Sciatic nerve (tissue), 2 donors: ENCODE results near the gene SPSB3. TPM values are rescaled to one million over a fixed set of nuclear protein-coding genes. Genes with fewer than 3 reads are reported as not detected.

Source experiments
- ATAC-seq: fragments of 200-7000 bp; cut with Tn5 transposase; one replicate; pipeline ENCODE4 v1.9.1; 2020; ENCODE audit warnings: mild to moderate bottlenecking, moderate library complexity
- DNase-seq: peaks from one replicate; pipeline ENCODE4 v3.0.0-alpha.2; 2020; ENCODE audit warnings: low spot score
- intact Hi-C: fragments of 100-400 bp; cut with DNase I; formaldehyde crosslinking; loops from one replicate; pipeline ENCODE4 v1.14.2; 2022
- total RNA-seq: library from RNA; stranded (reverse); fragmentation: NEBNext Ultra II Directional; extraction: Animal tissue kit (Norgen Biotek cat#: 25700); gene quantifications from one replicate; pipeline ENCODE4 v1.2.1, GENCODE V29; 2021
- donor health status: DM: no; HTN: no; CAD: no.
- donor health status: DM: no; HTN: no; CAD: no.

SPSB3 gene
- total RNA-seq, 1 donor from 2014 or later, result 35.3 TPM

- intact Hi-C loops, result loop anchor here (5.0 kb wide), 1 partner anchor 967 kb away; the partner anchor contains the start of gene GNG13
- ATAC-seq, result no peak
- no peak for DNase-seq
These were observed 13.5 kb downstream of the SPSB3 start for GRCh38 chr16:1768767-1769401.

DNA sequence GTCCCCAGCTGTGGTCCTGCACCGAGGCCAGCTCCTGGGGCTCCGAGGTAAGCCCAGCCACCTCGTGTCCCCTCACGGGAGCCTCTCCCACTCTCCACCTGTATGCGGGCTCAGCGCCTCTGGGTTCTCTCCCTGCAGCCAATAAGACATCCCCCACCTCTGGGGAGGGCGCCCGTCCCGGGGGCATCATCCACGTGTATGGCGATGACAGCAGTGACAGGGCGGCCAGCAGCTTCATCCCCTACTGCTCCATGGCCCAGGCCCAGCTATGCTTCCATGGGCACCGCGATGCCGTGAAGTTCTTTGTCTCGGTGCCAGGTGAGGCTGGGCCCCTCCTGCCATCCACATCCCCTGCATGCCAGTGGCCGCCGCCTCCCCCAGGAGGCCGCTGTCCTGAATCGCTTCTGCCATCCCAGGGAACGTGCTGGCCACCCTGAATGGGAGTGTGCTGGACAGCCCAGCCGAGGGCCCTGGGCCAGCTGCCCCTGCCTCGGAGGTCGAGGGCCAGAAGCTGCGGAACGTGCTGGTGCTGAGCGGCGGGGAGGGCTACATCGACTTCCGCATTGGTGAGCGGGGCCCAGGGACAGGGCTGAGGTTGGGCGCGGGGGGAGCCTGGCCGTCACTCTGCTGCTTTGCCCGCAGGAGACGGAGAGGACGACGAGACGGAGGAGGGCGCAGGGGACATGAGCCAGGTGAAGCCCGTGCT is 14.2 kb downstream of the SPSB3 start:
- intact Hi-C loops, result loop anchor here (5.0 kb wide), 1 partner anchor 966 kb away; the partner anchor contains the start of gene GNG13
- no peak for DNase-seq
- ATAC-seq, result no peak

DNA sequence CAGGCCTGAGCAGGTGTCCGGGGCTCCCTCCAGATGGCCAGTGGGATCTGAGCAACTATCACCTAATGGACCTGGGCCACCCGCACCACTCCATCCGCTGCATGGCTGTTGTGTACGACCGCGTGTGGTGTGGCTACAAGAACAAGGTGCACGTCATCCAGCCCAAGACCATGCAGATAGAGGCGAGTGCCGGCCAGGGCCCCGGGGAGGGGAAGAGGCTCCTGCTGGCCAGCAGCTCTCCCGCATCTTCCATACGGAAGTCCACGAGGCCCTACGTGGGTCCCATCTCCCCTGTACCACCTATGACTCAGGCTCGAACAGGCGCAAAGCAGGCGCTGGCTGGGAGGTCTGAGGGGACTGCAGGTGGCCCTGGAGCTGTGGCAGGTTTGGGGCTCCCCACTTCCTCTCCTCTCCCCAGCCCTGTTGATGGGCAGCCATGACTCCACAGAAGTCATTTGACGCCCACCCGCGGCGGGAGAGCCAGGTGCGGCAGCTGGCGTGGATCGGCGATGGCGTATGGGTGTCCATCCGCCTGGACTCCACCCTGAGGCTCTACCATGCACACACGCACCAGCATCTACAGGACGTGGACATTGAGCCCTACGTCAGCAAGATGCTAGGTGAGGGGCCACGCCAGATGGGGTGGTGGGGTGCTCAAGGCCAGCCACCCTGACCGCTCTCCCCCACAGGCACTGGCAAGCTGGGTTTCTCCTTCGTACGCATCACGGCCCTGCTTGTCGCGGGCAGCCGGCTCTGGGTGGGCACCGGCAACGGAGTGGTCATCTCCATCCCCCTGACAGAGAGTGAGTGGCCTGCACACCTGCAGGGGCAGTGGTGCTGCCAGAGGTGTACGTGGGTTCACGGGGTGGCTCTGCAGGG is 15.0 kb downstream of the SPSB3 start:
- intact Hi-C loops, result loop anchor here (5.0 kb wide), 1 partner anchor 965 kb away; the partner anchor contains the start of gene GNG13
- ATAC-seq (no peak), DNase-seq (no peak)

GRCh38 chr16:1766701-1767100 is 15.7 kb downstream of the SPSB3 start:
- intact Hi-C loops, result loop anchor here (5.0 kb wide), 1 partner anchor 964 kb away; the partner anchor contains the start of gene GNG13
- DNase-seq, result no peak
- ATAC-seq, result no peak

DNA sequence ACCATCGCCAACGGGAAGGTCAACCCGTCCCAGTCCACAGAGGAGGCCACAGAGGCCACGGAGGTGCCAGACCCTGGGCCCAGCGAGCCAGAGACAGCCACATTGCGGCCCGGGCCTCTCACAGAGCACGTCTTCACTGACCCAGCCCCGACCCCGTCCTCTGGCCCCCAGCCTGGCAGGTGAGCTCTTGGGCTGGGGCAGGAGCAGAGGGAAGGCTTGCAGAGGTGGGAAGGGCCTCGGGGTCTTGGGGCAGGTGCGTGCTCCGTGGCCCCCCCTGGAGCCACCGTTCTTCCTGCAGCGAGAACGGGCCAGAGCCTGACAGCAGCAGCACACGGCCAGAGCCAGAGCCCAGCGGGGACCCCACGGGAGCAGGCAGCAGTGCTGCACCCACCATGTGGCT is 16.1 kb downstream of the SPSB3 start:
- ATAC-seq (no peak), DNase-seq (no peak)
- intact Hi-C loops, result loop anchor here (5.0 kb wide), 1 partner anchor 964 kb away; the partner anchor contains the start of gene GNG13

DNA sequence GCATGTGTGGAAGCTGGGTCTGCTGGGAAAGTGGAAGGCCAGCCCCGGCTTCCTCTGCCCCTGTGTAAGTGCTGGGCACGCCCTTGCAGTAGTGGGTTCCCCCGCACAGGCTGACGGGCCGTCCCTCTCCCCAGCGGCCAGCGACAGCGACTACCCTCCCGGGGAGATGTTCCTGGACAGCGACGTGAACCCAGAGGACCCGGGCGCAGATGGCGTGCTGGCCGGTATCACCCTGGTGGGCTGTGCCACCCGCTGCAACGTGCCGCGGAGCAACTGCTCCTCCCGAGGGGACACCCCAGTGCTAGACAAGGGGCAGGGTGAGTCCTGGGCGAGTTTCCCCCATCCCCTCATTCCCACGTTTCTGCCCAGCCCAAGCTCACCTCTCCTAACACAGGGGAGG is 16.5 kb downstream of the SPSB3 start:
- intact Hi-C loops, result loop anchor here (5.0 kb wide), 1 partner anchor 964 kb away; the partner anchor contains the start of gene GNG13
- ATAC-seq (no peak), DNase-seq (no peak)

DNA sequence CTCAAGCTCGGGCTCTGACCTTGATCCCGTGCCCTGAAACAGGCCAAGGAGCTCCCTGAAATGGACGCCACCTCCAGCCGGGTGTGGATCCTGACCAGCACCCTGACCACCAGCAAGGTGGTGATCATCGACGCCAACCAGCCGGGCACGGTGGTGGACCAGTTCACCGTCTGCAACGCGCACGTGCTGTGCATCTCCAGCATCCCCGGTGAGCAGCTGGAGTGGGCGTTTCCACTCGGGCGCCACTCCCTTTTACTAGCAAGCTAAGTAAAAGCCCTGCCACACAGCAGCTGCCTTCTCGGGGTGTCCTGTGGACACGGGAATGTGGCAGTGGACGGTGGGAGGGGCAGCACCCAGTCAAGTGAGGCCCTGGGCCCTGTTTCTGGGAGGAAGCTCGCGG is 17.4 kb downstream of the SPSB3 start:
- intact Hi-C loops, result loop anchor here (5.0 kb wide), 1 partner anchor 963 kb away; the partner anchor contains the start of gene GNG13
- DNase-seq (no peak), ATAC-seq (no peak)

DNA sequence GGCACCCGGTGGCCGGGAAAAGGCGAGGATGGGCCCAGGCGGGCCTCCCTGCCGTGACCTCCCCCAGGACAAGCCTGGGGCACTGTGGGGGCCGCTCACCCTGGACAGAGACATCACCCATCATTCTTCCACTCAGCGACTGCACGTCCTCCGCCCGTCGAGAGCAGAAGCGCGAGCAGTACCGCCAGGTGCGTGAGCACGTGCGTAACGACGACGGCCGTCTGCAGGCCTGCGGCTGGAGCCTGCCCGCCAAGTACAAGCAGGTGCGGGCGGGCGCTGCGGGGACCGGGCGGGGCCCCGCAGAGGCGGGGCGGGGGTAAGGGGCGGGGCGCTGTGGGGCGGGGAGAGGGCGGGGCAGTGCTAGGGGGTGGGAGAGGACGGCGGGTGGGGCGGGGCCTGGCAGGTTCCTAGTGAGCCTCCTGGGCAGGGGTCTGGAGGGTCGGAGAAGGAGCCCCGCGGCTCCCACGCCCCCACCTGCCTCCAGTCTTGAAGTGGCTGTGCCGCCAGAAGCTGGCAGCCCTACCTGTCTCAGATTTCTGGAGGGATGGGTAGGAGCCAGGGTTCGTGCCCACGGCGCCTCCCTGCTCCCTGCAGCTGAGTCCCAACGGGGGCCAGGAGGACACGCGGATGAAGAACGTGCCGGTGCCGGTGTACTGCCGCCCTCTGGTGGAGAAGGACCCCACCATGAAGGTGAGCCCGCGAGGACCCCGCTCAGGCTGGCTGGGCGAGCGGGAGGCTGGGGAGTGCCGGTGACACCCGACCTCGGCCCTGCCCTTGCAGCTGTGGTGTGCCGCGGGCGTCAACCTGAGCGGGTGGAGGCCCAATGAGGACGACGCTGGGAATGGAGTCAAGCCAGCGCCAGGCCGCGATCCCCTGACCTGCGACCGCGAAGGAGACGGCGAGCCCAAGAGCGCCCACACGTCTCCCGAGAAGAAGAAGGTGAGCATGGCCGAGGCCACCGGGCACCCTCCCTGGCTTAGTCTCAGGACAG is 18.6 kb downstream of the SPSB3 start:
- no peak for DNase-seq
- peak; percentile 6 for ATAC-seq
- intact Hi-C loops, result no loop called here

DNA sequence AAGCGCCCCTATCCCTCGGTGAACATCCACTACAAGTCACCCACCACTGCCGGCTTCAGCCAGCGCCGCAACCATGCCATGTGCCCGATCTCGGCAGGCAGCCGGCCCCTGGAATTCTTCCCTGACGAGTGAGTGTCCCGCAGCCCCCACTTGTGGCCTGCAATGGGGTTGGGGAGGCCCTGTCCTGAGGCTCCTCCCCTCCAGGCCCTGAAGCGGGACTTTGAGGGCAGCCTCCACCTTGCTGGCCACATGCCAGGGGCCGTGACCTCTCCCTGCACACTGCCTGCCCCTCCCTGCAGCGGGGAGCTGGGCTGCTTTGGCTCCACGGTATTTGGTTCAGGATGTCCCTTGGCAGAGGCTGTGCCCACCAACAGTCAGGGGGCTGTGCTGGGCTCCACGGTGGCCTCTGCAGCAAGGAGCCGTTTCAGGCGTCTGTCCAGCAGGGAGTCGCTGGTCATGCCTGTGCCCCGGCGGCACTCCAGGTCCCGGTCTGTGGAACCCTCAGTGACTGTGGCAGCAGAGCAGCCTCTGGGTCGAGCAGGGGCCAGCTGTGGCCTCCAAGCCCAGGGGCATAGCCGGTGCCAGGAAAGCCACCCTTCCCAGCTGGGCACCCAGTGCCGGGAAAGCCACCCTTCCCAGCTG is 19.4 kb downstream of the SPSB3 start:
- intact Hi-C loops, result no loop called here
- ATAC-seq (no peak), DNase-seq (no peak)

- no peak for DNase-seq
- intact Hi-C loops, result no loop called here
- ATAC-seq, result no peak
These were observed 20.0 kb downstream of the SPSB3 start for GRCh38 chr16:1762196-1762878.

DNA sequence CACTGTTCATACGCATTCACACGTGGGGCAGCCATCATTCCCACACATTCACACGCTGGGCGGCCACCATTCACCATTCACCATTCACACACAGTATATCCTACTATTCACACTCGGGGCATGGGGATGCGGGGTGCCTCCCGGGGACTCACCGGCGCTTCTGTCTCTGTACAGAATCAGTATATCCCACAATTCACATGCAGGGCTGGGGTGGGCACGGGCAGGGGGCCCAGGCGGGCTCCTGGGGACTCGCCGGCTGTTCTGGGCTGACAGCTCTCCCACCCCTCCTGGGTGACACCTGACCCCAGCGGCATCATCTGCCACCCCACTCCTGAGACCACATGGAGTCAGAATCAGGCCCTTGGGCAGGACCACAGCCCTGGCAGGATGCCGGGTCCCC is 20.6 kb downstream of the SPSB3 start:
- no peak for DNase-seq
- intact Hi-C loops, result no loop called here
- no peak for ATAC-seq

DNA sequence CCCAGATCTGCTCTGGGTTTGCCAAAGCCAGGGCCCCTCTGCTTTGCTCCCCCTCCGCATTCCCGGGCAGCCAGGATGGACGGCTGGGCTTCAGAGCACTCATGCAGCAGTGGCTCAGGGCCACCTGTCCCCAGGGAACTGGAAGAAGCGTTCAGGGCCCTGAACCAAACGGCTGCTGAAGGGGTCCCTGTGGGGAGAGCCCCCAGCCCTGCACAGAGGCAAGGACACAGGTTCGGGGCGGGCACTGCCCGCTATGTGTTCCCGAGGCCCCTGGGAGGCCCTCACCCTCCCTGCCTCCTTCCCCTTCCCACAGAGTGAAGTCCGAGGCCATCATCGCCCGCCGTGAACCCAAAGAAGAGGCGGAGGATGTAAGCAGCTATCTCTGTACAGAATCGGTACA is 21.5 kb downstream of the SPSB3 start:
- ATAC-seq (no peak), DNase-seq (peak; percentile 49)
- intact Hi-C loops, result no loop called here

GRCh38 chr16:1759511-1759910 is 22.9 kb downstream of the SPSB3 start:
- DNase-seq (no peak), ATAC-seq (no peak)
- intact Hi-C loops, result no loop called here

DNA sequence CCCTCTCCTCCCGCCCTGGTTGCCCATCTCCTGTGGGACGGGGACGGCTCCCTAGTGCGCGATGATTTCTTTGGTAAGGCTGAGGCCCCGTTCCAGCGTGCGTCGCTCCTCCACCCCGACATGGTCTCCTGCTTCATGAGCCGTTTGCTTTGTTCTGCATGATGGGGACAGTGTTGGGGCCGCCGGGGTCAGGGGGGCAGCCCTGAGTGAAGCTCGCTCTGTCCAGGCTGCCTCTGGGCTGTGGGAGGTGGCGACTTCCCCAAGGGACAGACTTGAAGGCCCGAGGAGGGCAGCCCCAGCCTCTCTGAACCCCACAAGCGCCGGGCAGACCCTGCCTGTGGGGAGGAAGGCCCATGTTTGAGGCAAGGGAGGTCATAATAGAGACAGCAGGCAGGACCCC is 23.4 kb downstream of the SPSB3 start:
- DNase-seq (no peak), ATAC-seq (no peak)
- intact Hi-C loops, result no loop called here

DNA sequence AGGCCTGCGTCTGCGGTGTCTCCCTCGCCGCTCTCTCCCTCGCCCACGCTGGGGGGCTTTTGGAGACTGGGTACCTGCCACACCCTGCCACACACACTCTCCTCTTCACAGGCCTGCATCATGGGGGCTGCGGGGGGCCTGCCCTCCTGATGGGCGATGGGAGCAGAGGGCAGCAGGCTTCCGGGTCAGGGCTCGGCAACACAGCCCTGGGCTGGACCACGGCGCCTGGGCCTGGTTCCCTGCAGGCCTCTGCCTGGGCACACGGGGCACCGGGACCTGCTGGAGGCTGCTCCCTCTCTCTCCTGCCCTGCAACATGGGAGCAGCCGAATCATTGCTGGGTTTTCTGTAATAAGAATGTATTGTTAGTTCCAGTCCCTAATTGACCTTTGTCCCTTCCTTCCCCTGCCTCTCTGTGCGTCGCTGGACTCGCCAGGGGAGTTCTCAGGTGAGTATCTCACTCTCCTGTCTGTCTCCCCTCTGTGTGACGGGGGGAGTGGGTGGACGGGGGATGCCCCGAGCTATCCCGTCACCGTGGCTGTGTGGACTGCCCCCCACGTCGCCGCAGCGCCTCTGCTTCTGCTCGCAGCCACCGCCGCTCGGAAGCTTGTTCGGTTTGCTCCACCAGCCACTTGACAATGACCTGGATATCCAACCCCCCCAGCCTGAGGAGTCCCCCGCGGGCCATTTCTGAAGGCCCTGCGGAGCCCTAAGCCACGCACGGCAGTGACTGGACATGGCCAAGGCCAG is 24.5 kb downstream of the SPSB3 start:
- no peak for ATAC-seq
- intact Hi-C loops, result no loop called here
- DNase-seq, result no peak

- intact Hi-C loops, result no loop called here
- DNase-seq (no peak), ATAC-seq (no peak)
These were observed 28.2 kb downstream of the SPSB3 start for GRCh38 chr16:1754204-1754603.

DNA sequence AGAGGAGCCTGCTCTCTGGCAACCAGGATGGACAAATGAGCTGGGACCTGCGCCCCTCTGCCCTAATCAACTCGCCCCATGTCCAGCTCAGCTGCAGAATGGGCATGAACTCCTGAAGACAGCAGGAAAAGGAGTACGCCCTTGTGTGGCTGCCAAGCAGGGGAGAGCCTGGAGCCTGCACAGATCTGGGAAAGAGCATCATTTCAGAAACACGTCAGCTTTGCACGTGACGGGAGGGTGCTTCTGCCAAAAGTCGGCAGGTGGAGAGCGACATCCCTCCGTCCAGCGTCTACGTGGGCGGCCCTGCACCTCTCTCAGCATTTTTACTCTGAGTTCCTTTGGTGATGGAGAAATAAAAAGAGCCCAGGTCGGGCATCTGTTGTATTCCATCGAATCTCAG is 29.5 kb downstream of the SPSB3 start:
- DNase-seq (peak; percentile 38), ATAC-seq (no peak)
- intact Hi-C loops, result no loop called here
